ENCODE measurements around the gene USP10. TPM values are rescaled to one million over a fixed set of nuclear protein-coding genes. Genes with fewer than 3 reads are reported as not detected.

Gene USP10
- total and polyA plus RNA-seq, 4 donors: 28.2 to 46.1 (median 42.0) TPM

DNA sequence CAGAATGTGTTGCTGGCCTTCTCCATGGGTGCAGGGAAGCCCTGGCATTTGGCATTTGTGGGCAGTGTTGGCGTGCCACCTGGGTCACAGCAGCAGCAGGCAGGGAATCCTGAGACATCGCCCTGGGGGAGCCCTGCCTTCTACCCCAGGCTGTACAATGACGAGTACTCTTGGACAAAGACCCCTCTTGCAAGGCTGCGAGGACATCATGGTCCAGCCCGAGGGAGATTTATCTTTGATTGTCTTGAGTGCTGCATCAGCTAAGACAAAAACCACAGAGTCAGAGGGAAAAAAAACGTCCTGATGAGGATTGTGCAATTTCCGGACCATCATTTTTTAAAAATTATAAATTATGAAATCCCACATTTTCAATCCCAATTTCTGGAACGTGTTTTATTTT is 123.7 kb downstream of the USP10 start:
- Histone ChIP-seq H3K9ac (ENCODE audit: low read depth in 1 of 2, low read length in 2 of 2) (no peak overlapping the region), H3K36me3 (ENCODE audit: control insufficient read depth in 4 of 4, insufficient read depth in 3 of 4, low read depth in 1 of 4, low read length in 3 of 4) (no peaks in the 10 kb centered on the region), H3K27ac (ENCODE audit: low read depth in 1 of 2, low read length in 2 of 2) (peak overlapping the region in 1 of 2 donors; percentile 59), H3K4me3 (ENCODE audit: low read depth in 1 of 3, low read length in 3 of 3) (no peak overlapping the region), H3K9me3 (ENCODE audit: control insufficient read depth in 4 of 4, low read length in 3 of 4) (no peaks in the 10 kb centered on the region), H3K4me1 (ENCODE audit: control insufficient read depth in 4 of 4, insufficient read depth in 4 of 4, low read length in 3 of 4) (peaks cover 0 to 6% (median 4%) of the 10 kb centered on the region in 4 donors), H3K27me3 (ENCODE audit: control insufficient read depth in 4 of 4, insufficient read depth in 4 of 4, low read length in 3 of 4) (peaks cover 0 to 6% (median 2%) of the 10 kb centered on the region in 4 donors)
- TF ChIP-seq GABPA (IDR thresholded peaks at IDR 0.05 in 1 of 2, conservative IDR thresholded peaks at IDR 0.05 in 1 of 2) (no peak), NR2F2 (IDR thresholded peaks at IDR 0.05) (no peak), FOXA1 (IDR thresholded peaks at IDR 0.05) (no peak), TAF1 (conservative IDR thresholded peaks at IDR 0.05) (no peak)
- 63% methylated on average over 8 of the region's 8 CpGs for WGBS
- no peak for DNase-seq (ENCODE audit: low spot score)

DNA sequence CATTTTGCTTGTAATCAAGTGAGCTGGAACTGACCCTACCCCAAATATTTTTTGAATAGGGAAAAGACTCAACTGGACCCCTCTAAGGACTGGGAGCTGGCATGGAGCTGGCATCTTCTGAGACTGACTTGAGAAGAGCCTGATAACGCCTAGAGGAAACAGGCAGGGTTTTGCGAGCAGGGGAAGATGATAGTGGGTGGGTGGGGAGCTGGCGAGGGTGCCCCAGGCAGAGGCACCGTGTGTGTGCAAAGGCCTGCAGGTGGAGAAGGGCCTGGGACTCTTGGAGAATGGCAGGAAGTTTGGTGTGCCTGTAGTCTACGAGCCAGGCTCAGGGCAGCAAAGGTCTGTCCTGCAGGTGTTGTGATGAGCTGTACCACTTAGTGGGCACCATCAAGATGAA is 124.1 kb downstream of the USP10 start:
- Histone ChIP-seq H3K4me1 (ENCODE audit: control insufficient read depth in 4 of 4, insufficient read depth in 4 of 4, low read length in 3 of 4) (peaks cover 0 to 6% (median 4%) of the 10 kb centered on the region in 4 donors), H3K4me3 (ENCODE audit: low read depth in 1 of 3, low read length in 3 of 3) (no peak overlapping the region), H3K27me3 (ENCODE audit: control insufficient read depth in 4 of 4, insufficient read depth in 4 of 4, low read length in 3 of 4) (peaks cover 0 to 6% (median 2%) of the 10 kb centered on the region in 4 donors)

More for the DNA sequence above, 124.1 kb downstream of the USP10 start:
- WGBS: 63% methylated on average over 5 of the region's 5 CpGs
- H3K27ac ChIP-seq (ENCODE audit: low read depth in 1 of 2, low read length in 2 of 2): peak overlapping the region in 1 of 2 donors; percentile 25
- H3K9me3 ChIP-seq (ENCODE audit: control insufficient read depth in 4 of 4, low read length in 3 of 4): no peaks in the 10 kb centered on the region
- TF ChIP-seq GABPA (IDR thresholded peaks at IDR 0.05 in 1 of 2, conservative IDR thresholded peaks at IDR 0.05 in 1 of 2) (no peak), FOXA2 (IDR thresholded peaks at IDR 0.05) (no peak), NR2F2 (IDR thresholded peaks at IDR 0.05) (no peak), JUND (IDR thresholded peaks at IDR 0.05) (no peak), RAD21 (IDR thresholded peaks at IDR 0.05) (no peak), YY1 (IDR thresholded peaks at IDR 0.05) (no peak), EGR1 (IDR thresholded peaks at IDR 0.05; ENCODE audit: low read depth in 2 of 2) (no peak), HNF4A (conservative IDR thresholded peaks at IDR 0.05) (no peak), TAF1 (conservative IDR thresholded peaks at IDR 0.05) (no peak), RXRA (IDR thresholded peaks at IDR 0.05) (no peak), SP1 (IDR thresholded peaks at IDR 0.05) (no peak), HNF4G (IDR thresholded peaks at IDR 0.05) (no peak), FOXA1 (IDR thresholded peaks at IDR 0.05) (no peak)
- TF ChIP-seq, protein P1, sequence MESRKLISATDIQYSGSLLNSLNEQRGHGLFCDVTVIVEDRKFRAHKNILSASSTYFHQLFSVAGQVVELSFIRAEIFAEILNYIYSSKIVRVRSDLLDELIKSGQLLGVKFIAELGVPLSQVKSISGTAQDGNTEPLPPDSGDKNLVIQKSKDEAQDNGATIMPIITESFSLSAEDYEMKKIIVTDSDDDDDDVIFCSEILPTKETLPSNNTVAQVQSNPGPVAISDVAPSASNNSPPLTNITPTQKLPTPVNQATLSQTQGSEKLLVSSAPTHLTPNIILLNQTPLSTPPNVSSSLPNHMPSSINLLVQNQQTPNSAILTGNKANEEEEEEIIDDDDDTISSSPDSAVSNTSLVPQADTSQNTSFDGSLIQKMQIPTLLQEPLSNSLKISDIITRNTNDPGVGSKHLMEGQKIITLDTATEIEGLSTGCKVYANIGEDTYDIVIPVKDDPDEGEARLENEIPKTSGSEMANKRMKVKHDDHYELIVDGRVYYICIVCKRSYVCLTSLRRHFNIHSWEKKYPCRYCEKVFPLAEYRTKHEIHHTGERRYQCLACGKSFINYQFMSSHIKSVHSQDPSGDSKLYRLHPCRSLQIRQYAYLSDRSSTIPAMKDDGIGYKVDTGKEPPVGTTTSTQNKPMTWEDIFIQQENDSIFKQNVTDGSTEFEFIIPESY (IDR thresholded peaks at IDR 0.05): no peak
- TF ChIP-seq, protein P2, sequence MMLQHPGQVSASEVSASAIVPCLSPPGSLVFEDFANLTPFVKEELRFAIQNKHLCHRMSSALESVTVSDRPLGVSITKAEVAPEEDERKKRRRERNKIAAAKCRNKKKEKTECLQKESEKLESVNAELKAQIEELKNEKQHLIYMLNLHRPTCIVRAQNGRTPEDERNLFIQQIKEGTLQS (IDR thresholded peaks at IDR 0.05): no peak
- TF ChIP-seq, protein P3, sequence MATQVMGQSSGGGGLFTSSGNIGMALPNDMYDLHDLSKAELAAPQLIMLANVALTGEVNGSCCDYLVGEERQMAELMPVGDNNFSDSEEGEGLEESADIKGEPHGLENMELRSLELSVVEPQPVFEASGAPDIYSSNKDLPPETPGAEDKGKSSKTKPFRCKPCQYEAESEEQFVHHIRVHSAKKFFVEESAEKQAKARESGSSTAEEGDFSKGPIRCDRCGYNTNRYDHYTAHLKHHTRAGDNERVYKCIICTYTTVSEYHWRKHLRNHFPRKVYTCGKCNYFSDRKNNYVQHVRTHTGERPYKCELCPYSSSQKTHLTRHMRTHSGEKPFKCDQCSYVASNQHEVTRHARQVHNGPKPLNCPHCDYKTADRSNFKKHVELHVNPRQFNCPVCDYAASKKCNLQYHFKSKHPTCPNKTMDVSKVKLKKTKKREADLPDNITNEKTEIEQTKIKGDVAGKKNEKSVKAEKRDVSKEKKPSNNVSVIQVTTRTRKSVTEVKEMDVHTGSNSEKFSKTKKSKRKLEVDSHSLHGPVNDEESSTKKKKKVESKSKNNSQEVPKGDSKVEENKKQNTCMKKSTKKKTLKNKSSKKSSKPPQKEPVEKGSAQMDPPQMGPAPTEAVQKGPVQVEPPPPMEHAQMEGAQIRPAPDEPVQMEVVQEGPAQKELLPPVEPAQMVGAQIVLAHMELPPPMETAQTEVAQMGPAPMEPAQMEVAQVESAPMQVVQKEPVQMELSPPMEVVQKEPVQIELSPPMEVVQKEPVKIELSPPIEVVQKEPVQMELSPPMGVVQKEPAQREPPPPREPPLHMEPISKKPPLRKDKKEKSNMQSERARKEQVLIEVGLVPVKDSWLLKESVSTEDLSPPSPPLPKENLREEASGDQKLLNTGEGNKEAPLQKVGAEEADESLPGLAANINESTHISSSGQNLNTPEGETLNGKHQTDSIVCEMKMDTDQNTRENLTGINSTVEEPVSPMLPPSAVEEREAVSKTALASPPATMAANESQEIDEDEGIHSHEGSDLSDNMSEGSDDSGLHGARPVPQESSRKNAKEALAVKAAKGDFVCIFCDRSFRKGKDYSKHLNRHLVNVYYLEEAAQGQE (IDR thresholded peaks at IDR 0.05): no peak
- TF ChIP-seq, protein P4, sequence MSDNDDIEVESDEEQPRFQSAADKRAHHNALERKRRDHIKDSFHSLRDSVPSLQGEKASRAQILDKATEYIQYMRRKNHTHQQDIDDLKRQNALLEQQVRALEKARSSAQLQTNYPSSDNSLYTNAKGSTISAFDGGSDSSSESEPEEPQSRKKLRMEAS (IDR thresholded peaks at IDR 0.05): no peak
- TF ChIP-seq, protein P5, sequence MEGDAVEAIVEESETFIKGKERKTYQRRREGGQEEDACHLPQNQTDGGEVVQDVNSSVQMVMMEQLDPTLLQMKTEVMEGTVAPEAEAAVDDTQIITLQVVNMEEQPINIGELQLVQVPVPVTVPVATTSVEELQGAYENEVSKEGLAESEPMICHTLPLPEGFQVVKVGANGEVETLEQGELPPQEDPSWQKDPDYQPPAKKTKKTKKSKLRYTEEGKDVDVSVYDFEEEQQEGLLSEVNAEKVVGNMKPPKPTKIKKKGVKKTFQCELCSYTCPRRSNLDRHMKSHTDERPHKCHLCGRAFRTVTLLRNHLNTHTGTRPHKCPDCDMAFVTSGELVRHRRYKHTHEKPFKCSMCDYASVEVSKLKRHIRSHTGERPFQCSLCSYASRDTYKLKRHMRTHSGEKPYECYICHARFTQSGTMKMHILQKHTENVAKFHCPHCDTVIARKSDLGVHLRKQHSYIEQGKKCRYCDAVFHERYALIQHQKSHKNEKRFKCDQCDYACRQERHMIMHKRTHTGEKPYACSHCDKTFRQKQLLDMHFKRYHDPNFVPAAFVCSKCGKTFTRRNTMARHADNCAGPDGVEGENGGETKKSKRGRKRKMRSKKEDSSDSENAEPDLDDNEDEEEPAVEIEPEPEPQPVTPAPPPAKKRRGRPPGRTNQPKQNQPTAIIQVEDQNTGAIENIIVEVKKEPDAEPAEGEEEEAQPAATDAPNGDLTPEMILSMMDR (IDR thresholded peaks at IDR 0.05; ENCODE audit: low read depth, low read length, missing input control): no peak
- DNase-seq (ENCODE audit: low spot score): no peak
- H3K9ac ChIP-seq (ENCODE audit: low read depth in 1 of 2, low read length in 2 of 2): no peak overlapping the region
- H3K36me3 ChIP-seq (ENCODE audit: control insufficient read depth in 4 of 4, insufficient read depth in 3 of 4, low read depth in 1 of 4, low read length in 3 of 4): no peaks in the 10 kb centered on the region

Measured in liver (tissue), 9 donors.